ENCODE results near the gene CMTM3. TPM values are rescaled to one million over a fixed set of nuclear protein-coding genes. Genes with fewer than 3 reads are reported as not detected.

CMTM3 gene
- total and polyA plus RNA-seq, 2 experiments from 2014 or later: 16.4 to 16.6 TPM

DNA sequence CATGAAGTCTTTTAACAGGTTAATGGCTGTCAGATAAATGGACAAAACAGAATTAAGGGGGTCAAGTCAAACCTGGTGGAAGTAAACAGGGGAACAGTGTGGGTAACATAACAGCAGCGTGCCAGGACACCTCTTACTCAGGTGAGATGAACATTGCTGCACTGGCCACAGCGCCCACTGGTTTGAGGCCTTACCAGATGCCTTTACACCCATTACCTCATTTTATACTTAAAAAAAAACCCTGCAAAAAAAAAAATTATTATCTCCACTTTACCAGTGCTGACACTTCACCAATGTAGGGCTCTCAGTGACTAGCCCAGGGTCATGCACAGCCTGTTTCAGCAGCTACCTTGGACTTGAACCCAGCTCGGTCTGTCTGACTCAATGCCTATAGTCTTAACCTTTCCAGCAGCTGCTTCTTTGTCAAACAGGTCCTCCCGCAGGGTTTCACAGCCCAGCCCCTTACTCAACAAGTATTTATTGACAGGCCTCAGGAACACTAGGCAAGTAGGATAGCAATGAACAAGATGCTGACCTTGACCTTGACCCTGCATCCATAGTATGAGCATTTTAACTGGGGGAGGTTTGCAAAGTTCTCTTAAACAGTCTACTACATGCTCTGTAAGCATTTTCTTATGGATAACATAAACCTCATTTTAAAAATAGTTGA lies 30.2 kb downstream of the CMTM3 start:
- DNase-seq (ENCODE audit: low spot score) (no peak), ATAC-seq (no peak)
- Histone ChIP-seq H3K79me2 (replicated peaks; ENCODE audit: insufficient read depth) (peaks cover 9% of the 10 kb centered on the region; the same call in 1 of the 2 replicates), H3K9me2 (ENCODE audit: insufficient read depth) (no peaks in the 10 kb centered on the region), H3K27me3 (ENCODE audit: insufficient read depth) (no peaks in the 10 kb centered on the region), H3K36me3 (ENCODE audit: insufficient read depth) (no peaks in the 10 kb centered on the region), H3K4me2 (no peak overlapping the region), H3K27ac (ENCODE audit: low read depth) (no peak overlapping the region), H3F3A (replicated peaks; ENCODE audit: low read depth) (no peaks in the 10 kb centered on the region), H4K20me1 (replicated peaks; ENCODE audit: insufficient read depth) (peaks cover 9% of the 10 kb centered on the region), H2AFZ (no peak overlapping the region), H3K4me3 (no peak overlapping the region), H3K4me1 (ENCODE audit: insufficient read depth) (peaks cover 17% of the 10 kb centered on the region)
- peaks cover 31% of the 10 kb centered on the region for H3K36me3 Mint-ChIP-seq (ENCODE audit: low read depth)
- H3K27ac Mint-ChIP-seq: no peak overlapping the region
- H3K27me3 Mint-ChIP-seq (ENCODE audit: insufficient read depth, low read depth, poor library complexity): no peaks in the 10 kb centered on the region
- peaks cover 18% of the 10 kb centered on the region for H3K4me1 Mint-ChIP-seq
- no peak overlapping the region for H3K4me3 Mint-ChIP-seq
- no peak for TF ChIP-seq POLR2AphosphoS5 (IDR thresholded peaks at IDR 0.05; ENCODE audit: low read depth)
- TF ChIP-seq, protein P1, sequence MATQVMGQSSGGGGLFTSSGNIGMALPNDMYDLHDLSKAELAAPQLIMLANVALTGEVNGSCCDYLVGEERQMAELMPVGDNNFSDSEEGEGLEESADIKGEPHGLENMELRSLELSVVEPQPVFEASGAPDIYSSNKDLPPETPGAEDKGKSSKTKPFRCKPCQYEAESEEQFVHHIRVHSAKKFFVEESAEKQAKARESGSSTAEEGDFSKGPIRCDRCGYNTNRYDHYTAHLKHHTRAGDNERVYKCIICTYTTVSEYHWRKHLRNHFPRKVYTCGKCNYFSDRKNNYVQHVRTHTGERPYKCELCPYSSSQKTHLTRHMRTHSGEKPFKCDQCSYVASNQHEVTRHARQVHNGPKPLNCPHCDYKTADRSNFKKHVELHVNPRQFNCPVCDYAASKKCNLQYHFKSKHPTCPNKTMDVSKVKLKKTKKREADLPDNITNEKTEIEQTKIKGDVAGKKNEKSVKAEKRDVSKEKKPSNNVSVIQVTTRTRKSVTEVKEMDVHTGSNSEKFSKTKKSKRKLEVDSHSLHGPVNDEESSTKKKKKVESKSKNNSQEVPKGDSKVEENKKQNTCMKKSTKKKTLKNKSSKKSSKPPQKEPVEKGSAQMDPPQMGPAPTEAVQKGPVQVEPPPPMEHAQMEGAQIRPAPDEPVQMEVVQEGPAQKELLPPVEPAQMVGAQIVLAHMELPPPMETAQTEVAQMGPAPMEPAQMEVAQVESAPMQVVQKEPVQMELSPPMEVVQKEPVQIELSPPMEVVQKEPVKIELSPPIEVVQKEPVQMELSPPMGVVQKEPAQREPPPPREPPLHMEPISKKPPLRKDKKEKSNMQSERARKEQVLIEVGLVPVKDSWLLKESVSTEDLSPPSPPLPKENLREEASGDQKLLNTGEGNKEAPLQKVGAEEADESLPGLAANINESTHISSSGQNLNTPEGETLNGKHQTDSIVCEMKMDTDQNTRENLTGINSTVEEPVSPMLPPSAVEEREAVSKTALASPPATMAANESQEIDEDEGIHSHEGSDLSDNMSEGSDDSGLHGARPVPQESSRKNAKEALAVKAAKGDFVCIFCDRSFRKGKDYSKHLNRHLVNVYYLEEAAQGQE (IDR thresholded peaks at IDR 0.05; ENCODE audit: unreplicated experiment): no peak
- TF ChIP-seq, protein P2, sequence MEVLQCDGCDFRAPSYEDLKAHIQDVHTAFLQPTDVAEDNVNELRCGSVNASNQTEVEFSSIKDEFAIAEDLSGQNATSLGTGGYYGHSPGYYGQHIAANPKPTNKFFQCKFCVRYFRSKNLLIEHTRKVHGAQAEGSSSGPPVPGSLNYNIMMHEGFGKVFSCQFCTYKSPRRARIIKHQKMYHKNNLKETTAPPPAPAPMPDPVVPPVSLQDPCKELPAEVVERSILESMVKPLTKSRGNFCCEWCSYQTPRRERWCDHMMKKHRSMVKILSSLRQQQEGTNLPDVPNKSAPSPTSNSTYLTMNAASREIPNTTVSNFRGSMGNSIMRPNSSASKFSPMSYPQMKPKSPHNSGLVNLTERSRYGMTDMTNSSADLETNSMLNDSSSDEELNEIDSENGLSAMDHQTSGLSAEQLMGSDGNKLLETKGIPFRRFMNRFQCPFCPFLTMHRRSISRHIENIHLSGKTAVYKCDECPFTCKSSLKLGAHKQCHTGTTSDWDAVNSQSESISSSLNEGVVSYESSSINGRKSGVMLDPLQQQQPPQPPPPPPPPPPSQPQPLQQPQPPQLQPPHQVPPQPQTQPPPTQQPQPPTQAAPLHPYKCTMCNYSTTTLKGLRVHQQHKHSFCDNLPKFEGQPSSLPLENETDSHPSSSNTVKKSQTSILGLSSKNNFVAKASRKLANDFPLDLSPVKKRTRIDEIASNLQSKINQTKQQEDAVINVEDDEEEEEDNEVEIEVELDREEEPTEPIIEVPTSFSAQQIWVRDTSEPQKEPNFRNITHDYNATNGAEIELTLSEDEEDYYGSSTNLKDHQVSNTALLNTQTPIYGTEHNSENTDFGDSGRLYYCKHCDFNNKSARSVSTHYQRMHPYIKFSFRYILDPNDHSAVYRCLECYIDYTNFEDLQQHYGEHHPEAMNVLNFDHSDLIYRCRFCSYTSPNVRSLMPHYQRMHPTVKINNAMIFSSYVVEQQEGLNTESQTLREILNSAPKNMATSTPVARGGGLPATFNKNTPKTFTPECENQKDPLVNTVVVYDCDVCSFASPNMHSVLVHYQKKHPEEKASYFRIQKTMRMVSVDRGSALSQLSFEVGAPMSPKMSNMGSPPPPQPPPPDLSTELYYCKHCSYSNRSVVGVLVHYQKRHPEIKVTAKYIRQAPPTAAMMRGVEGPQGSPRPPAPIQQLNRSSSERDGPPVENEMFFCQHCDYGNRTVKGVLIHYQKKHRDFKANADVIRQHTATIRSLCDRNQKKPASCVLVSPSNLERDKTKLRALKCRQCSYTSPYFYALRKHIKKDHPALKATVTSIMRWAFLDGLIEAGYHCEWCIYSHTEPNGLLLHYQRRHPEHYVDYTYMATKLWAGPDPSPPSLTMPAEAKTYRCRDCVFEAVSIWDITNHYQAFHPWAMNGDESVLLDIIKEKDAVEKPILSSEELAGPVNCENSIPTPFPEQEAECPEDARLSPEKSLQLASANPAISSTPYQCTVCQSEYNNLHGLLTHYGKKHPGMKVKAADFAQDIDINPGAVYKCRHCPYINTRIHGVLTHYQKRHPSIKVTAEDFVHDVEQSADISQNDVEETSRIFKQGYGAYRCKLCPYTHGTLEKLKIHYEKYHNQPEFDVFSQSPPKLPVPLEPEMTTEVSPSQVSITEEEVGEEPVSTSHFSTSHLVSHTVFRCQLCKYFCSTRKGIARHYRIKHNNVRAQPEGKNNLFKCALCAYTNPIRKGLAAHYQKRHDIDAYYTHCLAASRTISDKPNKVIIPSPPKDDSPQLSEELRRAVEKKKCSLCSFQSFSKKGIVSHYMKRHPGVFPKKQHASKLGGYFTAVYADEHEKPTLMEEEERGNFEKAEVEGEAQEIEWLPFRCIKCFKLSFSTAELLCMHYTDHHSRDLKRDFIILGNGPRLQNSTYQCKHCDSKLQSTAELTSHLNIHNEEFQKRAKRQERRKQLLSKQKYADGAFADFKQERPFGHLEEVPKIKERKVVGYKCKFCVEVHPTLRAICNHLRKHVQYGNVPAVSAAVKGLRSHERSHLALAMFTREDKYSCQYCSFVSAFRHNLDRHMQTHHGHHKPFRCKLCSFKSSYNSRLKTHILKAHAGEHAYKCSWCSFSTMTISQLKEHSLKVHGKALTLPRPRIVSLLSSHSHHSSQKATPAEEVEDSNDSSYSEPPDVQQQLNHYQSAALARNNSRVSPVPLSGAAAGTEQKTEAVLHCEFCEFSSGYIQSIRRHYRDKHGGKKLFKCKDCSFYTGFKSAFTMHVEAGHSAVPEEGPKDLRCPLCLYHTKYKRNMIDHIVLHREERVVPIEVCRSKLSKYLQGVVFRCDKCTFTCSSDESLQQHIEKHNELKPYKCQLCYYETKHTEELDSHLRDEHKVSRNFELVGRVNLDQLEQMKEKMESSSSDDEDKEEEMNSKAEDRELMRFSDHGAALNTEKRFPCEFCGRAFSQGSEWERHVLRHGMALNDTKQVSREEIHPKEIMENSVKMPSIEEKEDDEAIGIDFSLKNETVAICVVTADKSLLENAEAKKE (CRISPR knock-in tag; IDR thresholded peaks at IDR 0.05): no peak
- no peak for TF ChIP-seq ZNF114 (CRISPR knock-in tag; IDR thresholded peaks at IDR 0.05)
- TF ChIP-seq ZNF331 (CRISPR knock-in tag; IDR thresholded peaks at IDR 0.05; ENCODE audit: low read depth): no peak
- TF ChIP-seq STAT1 (IDR thresholded peaks at IDR 0.05; ENCODE audit: unreplicated experiment): no peak
- 0 out of 3 replicates have a peak, but pooled peaks cover 2% of the 10 kb centered on the region for H3K9me3 Mint-ChIP-seq

All from GM23338 (cell line).